T-cell (primary cell): ENCODE data around the gene PTAR1. TPM values are rescaled to one million over a fixed set of nuclear protein-coding genes. Genes with fewer than 3 reads are reported as not detected.

Experiments used
- ATAC-seq, 4 experiments: fragments of 200-7000 bp in 3 of 4; fragments of 150-1000 bp in 1 of 4; cut with Tn5 transposase; replicated peaks in 1 of 4; 1 replicate in 3 of 4; 2 replicates in 1 of 4; pipeline ENCODE4 v1.10.0; 2021; ENCODE audit warnings: moderate library complexity in 3 of 4, mild to moderate bottlenecking in 2 of 4, moderate number of reproducible peaks in 1 of 4
- CTCF ChIA-PET, 2 donors: fragments of 300-600 bp; sonication (Branson Sonifier 250); formaldehyde crosslinking; loops; one replicate each; lab custom pipeline; 2022; ENCODE audit warnings: antibody characterized with exemption in 2 of 2; lab: Charles Lee
- POLR2A ChIA-PET, 2 donors: fragments of 300-600 bp; sonication (Branson Sonifier 250); formaldehyde crosslinking; loops; one replicate each; lab custom pipeline; 2022; ENCODE audit warnings: antibody characterized with exemption in 2 of 2; lab: Charles Lee
- DNase-seq, 35 experiments: peaks; one replicate each; pipeline versions ENCODE4 v3.0.0 to v3.0.0-alpha.2; 2013 to 2023
- H3K27ac ChIP-seq: one replicate; pipeline ENCODE4 v1.5.1; 2013; ENCODE audit warnings: low read length
- H3K27me3 ChIP-seq, 2 experiments: replicated peaks in 1 of 2; 1 replicate in 1 of 2; 2 replicates in 1 of 2; pipeline versions ENCODE4 v1.6.1 to v1.7.0; 2013; ENCODE audit warnings: low read length in 1 of 2, mixed read lengths in 1 of 2; ENCODE audit not compliant: control insufficient read depth in 2 of 2, insufficient read depth in 2 of 2; ENCODE audit errors: extremely low read depth in 1 of 2
- H3K36me3 ChIP-seq, 2 donors: 1 replicate in 1 of 2; 2 replicates in 1 of 2; pipeline versions ENCODE4 v1.6.1 to v1.7.0; 2013; ENCODE audit warnings: low read length in 1 of 2; ENCODE audit not compliant: control insufficient read depth in 2 of 2, insufficient read depth in 1 of 2; ENCODE audit errors: extremely low read depth in 1 of 2
- H3K4me1 ChIP-seq, 2 experiments: 1 replicate in 1 of 2; 2 replicates in 1 of 2; pipeline versions ENCODE4 v1.6.1 to v1.7.0; 2013; ENCODE audit warnings: low read length in 2 of 2, mixed read lengths in 1 of 2; ENCODE audit not compliant: insufficient read depth in 2 of 2, control insufficient read depth in 1 of 2; ENCODE audit errors: extremely low read depth in 1 of 2
- H3K4me3 ChIP-seq, 2 donors: 1 replicate in 1 of 2; 2 replicates in 1 of 2; pipeline versions ENCODE4 v1.5.1 to v1.7.0; 2013; ENCODE audit warnings: mild to moderate bottlenecking in 2 of 2, low read length in 1 of 2, moderate library complexity in 1 of 2; ENCODE audit not compliant: control insufficient read depth in 1 of 2; ENCODE audit errors: extremely low read depth in 1 of 2
- H3K9me3 ChIP-seq: 2 replicates; pipeline ENCODE4 v1.7.0; 2013
- H3K27ac Mint-ChIP-seq, 2 donors: one replicate each; pipeline ENCODE4 v1.8.0; 2020 to 2021; ENCODE audit warnings: mild to moderate bottlenecking in 2 of 2, mixed read lengths in 2 of 2
- H3K27me3 Mint-ChIP-seq, 2 donors: one replicate each; pipeline ENCODE4 v1.8.0; 2021 to 2022; ENCODE audit warnings: mixed read lengths in 2 of 2
- H3K36me3 Mint-ChIP-seq: one replicate; pipeline ENCODE4 v1.8.0; 2021; ENCODE audit warnings: mixed read lengths
- H3K4me1 Mint-ChIP-seq, 3 donors: one replicate each; pipeline ENCODE4 v1.8.0; 2020 to 2022; ENCODE audit warnings: mixed read lengths in 3 of 3, mild to moderate bottlenecking in 1 of 3
- H3K4me3 Mint-ChIP-seq, 3 donors: one replicate each; pipeline ENCODE4 v1.8.0; 2020 to 2022; ENCODE audit warnings: mild to moderate bottlenecking in 3 of 3, mixed read lengths in 3 of 3, moderate library complexity in 3 of 3
- H3K9me3 Mint-ChIP-seq, 3 donors: one replicate each; pipeline ENCODE4 v1.8.0; 2020 to 2022; ENCODE audit warnings: mixed read lengths in 3 of 3
- WGBS: methylation state at CpG from one replicate; pipeline ENCODE4 v1.1.5; 2013; ENCODE audit warnings: missing lambda C conversion rate; ENCODE audit not compliant: insufficient coverage; 5-methylcytosine and 5-hydroxymethylcytosine counted together
- total RNA-seq, 35 experiments: library from RNA in 6 of 35; stranded (reverse) in 6 of 35; fragments of 120-200 nt in 1 of 35; gene quantifications; one replicate each; pipeline versions ENCODE4 v1.2.1 to v1.2.4 and lab custom pipeline; 2013 to 2026

PTAR1 gene
- total RNA-seq, 5 donors from 2014 or later (not counting 1 experiment from before 2014, with no cell fraction given), result 57.4 to 90.5 (median 67.6) TPM

DNA sequence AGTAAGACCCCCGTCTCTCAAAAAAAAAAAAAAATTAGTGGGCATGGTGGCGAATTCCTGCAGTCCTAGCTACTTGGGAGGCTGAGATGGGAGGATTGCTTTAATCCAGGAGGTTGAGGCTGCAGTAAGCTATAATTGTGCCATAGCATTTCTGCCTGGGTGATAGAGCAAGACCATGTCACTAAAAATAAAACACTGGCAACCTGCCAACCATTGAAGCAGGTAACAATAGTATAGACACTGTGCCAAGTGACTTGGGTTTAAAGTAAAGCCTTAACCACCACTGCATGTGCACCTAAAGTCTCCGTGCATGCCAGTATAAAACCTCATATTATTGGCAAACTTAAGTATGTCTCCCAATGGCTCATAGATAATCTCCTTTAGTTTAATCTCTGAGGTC, 84.2 kb downstream of the PTAR1 start:
- no peaks in the 10 kb centered on the region for H3K36me3 Mint-ChIP-seq
- ATAC-seq (no peak), DNase-seq (no peak)
- H3K4me1 Mint-ChIP-seq, result peaks cover 20 to 36% (median 28%) of the 10 kb centered on the region in 3 donors
- Histone ChIP-seq H3K9me3 (no peaks in the 10 kb centered on the region), H3K36me3 (no peaks in the 10 kb centered on the region), H3K27me3 (peaks cover 1 to 24% of the 10 kb centered on the region in 2 experiments), H3K27ac (no peak overlapping the region), H3K4me1 (peaks cover 14 to 17% of the 10 kb centered on the region in 2 experiments), H3K4me3 (no peak overlapping the region)
- 80% methylated on average over 3 of the region's 3 CpGs for WGBS
- H3K4me3 Mint-ChIP-seq, result no peak overlapping the region
- no peaks in the 10 kb centered on the region for H3K9me3 Mint-ChIP-seq
- ChIA-PET CTCF (no interaction called here), POLR2A (no interaction called here)
- no peak overlapping the region for H3K27ac Mint-ChIP-seq
- H3K27me3 Mint-ChIP-seq, result peaks cover 8 to 11% of the 10 kb centered on the region in 2 donors

GRCh38 chr9:69674716-69675438, 84.9 kb downstream of the PTAR1 start:
- no peaks in the 10 kb centered on the region for H3K9me3 Mint-ChIP-seq
- Histone ChIP-seq H3K36me3 (no peaks in the 10 kb centered on the region), H3K4me1 (peaks cover 14 to 17% of the 10 kb centered on the region in 2 experiments), H3K9me3 (no peaks in the 10 kb centered on the region), H3K27ac (no peak overlapping the region), H3K4me3 (no peak overlapping the region), H3K27me3 (peaks cover 3 to 24% of the 10 kb centered on the region in 2 experiments)
- ChIA-PET CTCF (no interaction called here), POLR2A (no interaction called here)
- WGBS, result no CpG with 5 or more reads among the region's 3 CpGs
- H3K27ac Mint-ChIP-seq, result peak overlapping the region in 1 of 2 donors; percentile 7
- peaks cover 8 to 15% of the 10 kb centered on the region in 2 donors for H3K27me3 Mint-ChIP-seq
- ATAC-seq (no peak), DNase-seq (no peak)
- H3K4me1 Mint-ChIP-seq, result peaks cover 20 to 36% (median 28%) of the 10 kb centered on the region in 3 donors
- H3K36me3 Mint-ChIP-seq, result no peaks in the 10 kb centered on the region
- peak overlapping the region in 1 of 3 donors; percentile 88 for H3K4me3 Mint-ChIP-seq

- H3K27ac Mint-ChIP-seq, result peak overlapping the region; percentile 7 to 29
- ATAC-seq (no peak), DNase-seq (no peak)
- Histone ChIP-seq H3K9me3 (no peaks in the 10 kb centered on the region), H3K27me3 (peaks cover 3 to 24% of the 10 kb centered on the region in 2 experiments), H3K27ac (no peak overlapping the region), H3K4me1 (peaks cover 14 to 17% of the 10 kb centered on the region in 2 experiments), H3K4me3 (no peak overlapping the region), H3K36me3 (no peaks in the 10 kb centered on the region)
- H3K4me1 Mint-ChIP-seq, result peaks cover 20 to 36% (median 28%) of the 10 kb centered on the region in 3 donors
- H3K4me3 Mint-ChIP-seq, result peak overlapping the region; percentile 14 to 88 (median 28)
- CTCF ChIA-PET, result interaction anchor here in 1 of 2 donors (0.8 kb wide), 1 partner anchor 194 kb away, joined by 3 read pairs; no protein-coding TSS in a partner anchor
- peaks cover 8 to 15% of the 10 kb centered on the region in 2 donors for H3K27me3 Mint-ChIP-seq
- no peaks in the 10 kb centered on the region for H3K36me3 Mint-ChIP-seq
- POLR2A ChIA-PET, result no interaction called here
- WGBS, result 66% methylated on average over 6 of the region's 11 CpGs
- H3K9me3 Mint-ChIP-seq, result no peaks in the 10 kb centered on the region
Measured at GRCh38 chr9:69674112-69674685, 85.6 kb downstream of the PTAR1 start.

DNA sequence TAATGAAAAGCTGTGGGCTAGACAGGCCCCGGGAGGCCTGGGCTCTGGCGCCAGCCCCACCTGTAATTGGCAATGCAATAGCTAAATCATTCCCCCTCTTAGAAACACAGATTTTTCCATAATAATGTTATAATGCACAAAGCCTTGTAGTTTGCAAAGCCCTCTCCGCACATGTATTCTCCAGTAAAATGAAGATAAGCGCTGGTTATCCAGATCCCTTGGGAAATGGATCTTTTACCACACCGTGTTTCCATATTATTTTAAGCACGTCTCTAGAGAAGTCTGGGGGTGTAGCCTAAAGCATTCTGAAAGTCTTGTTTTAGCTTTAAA, 86.5 kb downstream of the PTAR1 start:
- H3K36me3 Mint-ChIP-seq, result no peaks in the 10 kb centered on the region
- H3K36me3 ChIP-seq, result no peaks in the 10 kb centered on the region
- DNase-seq (no peak), ATAC-seq (no peak)
- no peak overlapping the region for H3K27ac ChIP-seq
- ChIA-PET POLR2A (no interaction called here), CTCF (interaction anchor here (0.6 to 2.1 kb wide), 8 partner anchors 18 to 246 kb away, joined by 3 to 6 read pairs (median 3); partner anchors contain the start of gene PTAR1 (in 1 of the 2))
- H3K4me1 ChIP-seq, result peaks cover 14 to 17% of the 10 kb centered on the region in 2 experiments
- H3K27ac Mint-ChIP-seq, result no peak overlapping the region
- H3K27me3 Mint-ChIP-seq, result peaks cover 8 to 15% of the 10 kb centered on the region in 2 donors
- H3K27me3 ChIP-seq, result peaks cover 3 to 24% of the 10 kb centered on the region in 2 experiments
- H3K9me3 ChIP-seq, result no peaks in the 10 kb centered on the region
- peak overlapping the region; percentile 82 to 88 (median 82) for H3K4me3 Mint-ChIP-seq
- WGBS, result 0% methylated on average over 2 of the region's 6 CpGs
- H3K4me3 ChIP-seq, result peak overlapping the region; percentile 57 to 80
- no peaks in the 10 kb centered on the region for H3K9me3 Mint-ChIP-seq
- H3K4me1 Mint-ChIP-seq, result peaks cover 20 to 36% (median 28%) of the 10 kb centered on the region in 3 donors

GRCh38 chr9:69672596-69673310, 87.1 kb downstream of the PTAR1 start:
- 1% methylated on average over 60 of the region's 60 CpGs for WGBS
- POLR2A ChIA-PET, result no interaction called here

More at GRCh38 chr9:69672596-69673310, 87.1 kb downstream of the PTAR1 start:
- H3K27me3 ChIP-seq, result peaks cover 3 to 25% of the 10 kb centered on the region in 2 experiments
- H3K9me3 ChIP-seq, result no peaks in the 10 kb centered on the region
- H3K27ac Mint-ChIP-seq, result no peak overlapping the region
- peak; percentile 77 to 86 (median 85) for ATAC-seq
- no peak overlapping the region for H3K27ac ChIP-seq
- H3K4me3 Mint-ChIP-seq, result peak overlapping the region; percentile 82 to 88 (median 82)
- no peaks in the 10 kb centered on the region for H3K36me3 ChIP-seq
- H3K4me1 ChIP-seq, result peaks cover 14 to 17% of the 10 kb centered on the region in 2 experiments
- peak in 34 of 35 experiments; percentile 39 to 78 (median 57) for DNase-seq
- H3K36me3 Mint-ChIP-seq, result no peaks in the 10 kb centered on the region
- CTCF ChIA-PET, result interaction anchor here (0.6 to 2.1 kb wide), 8 partner anchors 19 to 247 kb away, joined by 3 to 6 read pairs (median 4); partner anchors contain the start of gene PTAR1 (in 1 of the 2)
- peaks cover 8 to 15% of the 10 kb centered on the region in 2 donors for H3K27me3 Mint-ChIP-seq
- H3K9me3 Mint-ChIP-seq, result no peaks in the 10 kb centered on the region
- peaks cover 20 to 36% (median 28%) of the 10 kb centered on the region in 3 donors for H3K4me1 Mint-ChIP-seq
- H3K4me3 ChIP-seq, result peak overlapping the region; percentile 57 to 80
